ENCODE measurements around the gene UMAD1.
A peak's percentile ranks its signal among the peaks of the same experiment; 100 is the strongest.

Gene UMAD1

GRCh38 chr7:7756577-7756976 is 116.0 kb downstream of the UMAD1 start:
- no peaks in the 10 kb centered on the region for H3K9me3 ChIP-seq
- no peaks in the 10 kb centered on the region for H3K27me3 ChIP-seq
- no peak overlapping the region for H3K27ac ChIP-seq
- no peak overlapping the region for H3K4me3 ChIP-seq
- H3K36me3 ChIP-seq = no peaks in the 10 kb centered on the region
- intact Hi-C loops (cut with DNase I; ENCODE audit: low total_unique reads) = loop anchor here (10.0 kb wide), 1 partner anchor 72 kb away; no protein-coding TSS in a partner anchor
- no peak for DNase-seq
- TF ChIP-seq CTCF (IDR thresholded peaks at IDR 0.05) = no peak
- peaks cover 0 to 2% (median under 1%) of the 10 kb centered on the region in 4 donors for H3K4me1 ChIP-seq

- no peaks in the 10 kb centered on the region for H3K36me3 ChIP-seq
- H3K27me3 ChIP-seq = no peaks in the 10 kb centered on the region
- H3K4me1 ChIP-seq = peaks cover 0 to 9% (median 4%) of the 10 kb centered on the region in 4 donors
- no peaks in the 10 kb centered on the region for H3K9me3 ChIP-seq
- H3K27ac ChIP-seq = no peak overlapping the region
- DNase-seq = no peak
- no peak overlapping the region for H3K4me3 ChIP-seq
- no peak for TF ChIP-seq CTCF (IDR thresholded peaks at IDR 0.05)
- intact Hi-C loops (cut with DNase I; ENCODE audit: low total_unique reads) = loop anchor here (10.0 kb wide), 1 partner anchor 73 kb away; no protein-coding TSS in a partner anchor
These were observed 117.0 kb downstream of the UMAD1 start for GRCh38 chr7:7757576-7757975.

- peak overlapping the region; percentile 23 to 61 for H3K27ac ChIP-seq
- intact Hi-C loops (cut with DNase I; ENCODE audit: low total_unique reads) = loop anchor here (10.0 kb wide), 1 partner anchor 453 kb away; no protein-coding TSS in a partner anchor
- TF ChIP-seq CTCF (IDR thresholded peaks at IDR 0.05) = peak; percentile 43 to 53
- peaks cover 0 to 13% (median 6%) of the 10 kb centered on the region in 4 donors for H3K4me1 ChIP-seq
- H3K9me3 ChIP-seq = no peaks in the 10 kb centered on the region
- H3K36me3 ChIP-seq = no peaks in the 10 kb centered on the region
- H3K4me3 ChIP-seq = peak overlapping the region; percentile 42 to 46
- no peak for DNase-seq
- no peaks in the 10 kb centered on the region for H3K27me3 ChIP-seq
These were observed 120.9 kb downstream of the UMAD1 start for GRCh38 chr7:7761340-7761973.

- DNase-seq = no peak
- no peak for TF ChIP-seq CTCF (IDR thresholded peaks at IDR 0.05)
These were observed 121.6 kb downstream of the UMAD1 start for GRCh38 chr7:7761974-7762779.

GRCh38 chr7:7764520-7765396 is 124.2 kb downstream of the UMAD1 start:
- H3K27me3 ChIP-seq = no peaks in the 10 kb centered on the region
- no peaks in the 10 kb centered on the region for H3K36me3 ChIP-seq
- peaks cover 0 to 16% (median 6%) of the 10 kb centered on the region in 4 donors for H3K4me1 ChIP-seq
- no peaks in the 10 kb centered on the region for H3K9me3 ChIP-seq
- no peak overlapping the region for H3K4me3 ChIP-seq
- H3K27ac ChIP-seq = no peak overlapping the region
- DNase-seq = no peak
- no peak for TF ChIP-seq CTCF (IDR thresholded peaks at IDR 0.05)
- intact Hi-C loops (cut with DNase I; ENCODE audit: low total_unique reads) = loop anchor here (10.0 kb wide), 1 partner anchor 450 kb away; no protein-coding TSS in a partner anchor

More at GRCh38 chr7:7761974-7762779, 121.6 kb downstream of the UMAD1 start:
- H3K27ac ChIP-seq = peak overlapping the region; percentile 23 to 61
- peak overlapping the region; percentile 42 to 46 for H3K4me3 ChIP-seq
- no peaks in the 10 kb centered on the region for H3K36me3 ChIP-seq
- intact Hi-C loops (cut with DNase I; ENCODE audit: low total_unique reads) = loop anchor here (10.0 kb wide), 1 partner anchor 453 kb away; no protein-coding TSS in a partner anchor
- H3K4me1 ChIP-seq = peaks cover 0 to 16% (median 6%) of the 10 kb centered on the region in 4 donors
- H3K9me3 ChIP-seq = no peaks in the 10 kb centered on the region
- H3K27me3 ChIP-seq = no peaks in the 10 kb centered on the region
